ENCODE results near the gene RRP7A. TPM values are rescaled to one million over a fixed set of nuclear protein-coding genes. Genes with fewer than 3 reads are reported as not detected.

The RRP7A gene
- total and polyA plus RNA-seq, 2 of the 13 experiments (the other 11 are each of a cell fraction or from before 2014, with no cell fraction given) = 15.3 to 41.6 TPM

DNA sequence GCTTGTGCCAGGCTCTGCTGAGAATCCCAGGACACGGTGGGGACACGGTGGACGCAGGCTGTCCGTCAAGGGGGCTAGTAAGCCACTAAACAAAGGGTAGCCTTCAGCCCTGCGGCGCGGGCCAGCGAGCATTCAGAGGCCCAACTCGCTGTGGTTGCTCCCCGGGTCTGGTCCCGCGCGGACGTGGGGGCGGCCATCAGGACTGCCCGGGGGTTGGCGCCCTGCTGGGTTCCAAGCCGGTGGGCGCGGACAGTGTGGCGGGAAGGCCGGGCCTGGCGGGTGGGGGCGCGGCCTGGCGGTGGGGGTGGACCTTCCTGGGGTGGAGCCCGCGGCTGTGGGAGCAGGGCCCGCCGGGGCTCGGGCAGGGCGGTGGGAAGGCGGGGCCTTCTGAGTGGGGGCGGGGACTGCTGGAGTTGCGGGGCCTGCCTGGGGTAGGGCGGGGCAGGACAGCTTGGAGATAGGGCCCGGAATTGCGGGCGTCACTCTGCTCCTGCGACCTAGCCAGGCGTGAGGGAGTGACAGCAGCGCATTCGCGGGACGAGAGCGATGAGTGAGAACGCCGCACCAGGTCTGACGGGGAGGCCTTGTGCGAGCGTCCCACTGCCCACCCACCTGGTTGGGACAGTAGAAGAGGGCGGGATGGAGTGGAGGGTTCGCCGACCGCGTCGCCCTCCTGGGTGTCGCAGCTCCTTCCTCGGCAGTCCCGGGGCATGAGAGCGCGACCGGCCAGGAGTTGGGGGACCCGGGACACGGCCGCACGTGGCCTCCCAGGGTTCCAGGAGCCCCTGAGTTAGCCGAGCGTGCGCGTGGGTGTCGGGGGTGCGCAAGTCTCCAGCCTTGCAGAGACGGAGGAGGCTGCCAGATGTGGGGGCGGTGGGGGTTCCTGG is 34.1 kb upstream of the RRP7A start, which contains the start of gene SERHL2 (continued):
- TF ChIP-seq NONO (IDR thresholded peaks at IDR 0.05) = no peak
- peak; percentile 81 for TF ChIP-seq NONO (CRISPR knock-in tag; conservative IDR thresholded peaks at IDR 0.05)
- peak; percentile 43 for TF ChIP-seq AKAP8 (CRISPR knock-in tag; IDR thresholded peaks at IDR 0.05)
- TF ChIP-seq ZNF30 (CRISPR knock-in tag; IDR thresholded peaks at IDR 0.05) = 0 out of 2 replicates have a peak, but pooled peaks have one; percentile 61
- TF ChIP-seq POLR2G (IDR thresholded peaks at IDR 0.05; ENCODE audit: low read depth, low read length) = 0 out of 2 replicates have a peak, but pooled peaks have one; percentile 41
- no peak for TF ChIP-seq SCMH1 (CRISPR knock-in tag; IDR thresholded peaks at IDR 0.05; ENCODE audit: borderline replicate concordance)
- TF ChIP-seq, protein P1, sequence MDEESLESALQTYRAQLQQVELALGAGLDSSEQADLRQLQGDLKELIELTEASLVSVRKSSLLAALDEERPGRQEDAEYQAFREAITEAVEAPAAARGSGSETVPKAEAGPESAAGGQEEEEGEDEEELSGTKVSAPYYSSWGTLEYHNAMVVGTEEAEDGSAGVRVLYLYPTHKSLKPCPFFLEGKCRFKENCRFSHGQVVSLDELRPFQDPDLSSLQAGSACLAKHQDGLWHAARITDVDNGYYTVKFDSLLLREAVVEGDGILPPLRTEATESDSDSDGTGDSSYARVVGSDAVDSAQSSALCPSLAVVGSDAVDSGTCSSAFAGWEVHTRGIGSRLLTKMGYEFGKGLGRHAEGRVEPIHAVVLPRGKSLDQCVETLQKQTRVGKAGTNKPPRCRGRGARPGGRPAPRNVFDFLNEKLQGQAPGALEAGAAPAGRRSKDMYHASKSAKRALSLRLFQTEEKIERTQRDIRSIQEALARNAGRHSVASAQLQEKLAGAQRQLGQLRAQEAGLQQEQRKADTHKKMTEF (CRISPR knock-in tag; IDR thresholded peaks at IDR 0.05) = 0 out of 2 replicates have a peak, but pooled peaks have one; percentile 14
- TF ChIP-seq, protein P2, sequence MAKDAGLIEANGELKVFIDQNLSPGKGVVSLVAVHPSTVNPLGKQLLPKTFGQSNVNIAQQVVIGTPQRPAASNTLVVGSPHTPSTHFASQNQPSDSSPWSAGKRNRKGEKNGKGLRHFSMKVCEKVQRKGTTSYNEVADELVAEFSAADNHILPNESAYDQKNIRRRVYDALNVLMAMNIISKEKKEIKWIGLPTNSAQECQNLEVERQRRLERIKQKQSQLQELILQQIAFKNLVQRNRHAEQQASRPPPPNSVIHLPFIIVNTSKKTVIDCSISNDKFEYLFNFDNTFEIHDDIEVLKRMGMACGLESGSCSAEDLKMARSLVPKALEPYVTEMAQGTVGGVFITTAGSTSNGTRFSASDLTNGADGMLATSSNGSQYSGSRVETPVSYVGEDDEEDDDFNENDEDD (CRISPR knock-in tag; IDR thresholded peaks at IDR 0.05; ENCODE audit: borderline replicate concordance) = 0 out of 2 replicates have a peak, but pooled peaks have one; percentile 59
- TF ChIP-seq FOXC1 (CRISPR knock-in tag; IDR thresholded peaks at IDR 0.05; ENCODE audit: borderline replicate concordance) = peak; percentile 69
- peak; percentile 34 for TF ChIP-seq AGO1 (IDR thresholded peaks at IDR 0.05; ENCODE audit: low read depth, low read length, poor library complexity, severe bottlenecking)
- TF ChIP-seq KDM2A (CRISPR knock-in tag; IDR thresholded peaks at IDR 0.05; ENCODE audit: borderline replicate concordance, low read depth) = peak; percentile 94
- peak; percentile 30; the same call in 1 of the 2 replicates for TF ChIP-seq ZFY (CRISPR knock-in tag; IDR thresholded peaks at IDR 0.05)
- peak; percentile 55; the same call in 1 of the 2 replicates for TF ChIP-seq ARNT2 (CRISPR knock-in tag; IDR thresholded peaks at IDR 0.05; ENCODE audit: low read depth)
- peak; percentile 48; the same call in 1 of the 2 replicates for TF ChIP-seq SALL1 (CRISPR knock-in tag; IDR thresholded peaks at IDR 0.05)
- peak; percentile 17; the same call in 1 of the 2 replicates for TF ChIP-seq MYC (CRISPR knock-in tag; IDR thresholded peaks at IDR 0.05; ENCODE audit: borderline replicate concordance)
- peak; percentile 18; the same call in 1 of the 2 replicates for TF ChIP-seq THAP11 (CRISPR knock-in tag; IDR thresholded peaks at IDR 0.05)
- TF ChIP-seq ESRRA (CRISPR knock-in tag; IDR thresholded peaks at IDR 0.05; ENCODE audit: low read depth) = 0 out of 2 replicates have a peak, but pooled peaks have one; percentile 59
- TF ChIP-seq ZNF788 (CRISPR knock-in tag; IDR thresholded peaks at IDR 0.05; ENCODE audit: borderline replicate concordance) = peak; percentile 76
- no peak for TF ChIP-seq XBP1 (CRISPR knock-in tag; IDR thresholded peaks at IDR 0.05)
- no peak for TF ChIP-seq SP1 (IDR thresholded peaks at IDR 0.05)
- peak; percentile 43; the same call in 1 of the 2 replicates for TF ChIP-seq SP1 (CRISPR knock-in tag; IDR thresholded peaks at IDR 0.05)
- no peak for TF ChIP-seq ZNF572 (CRISPR knock-in tag; IDR thresholded peaks at IDR 0.05)
